GM12878 (cell line): ENCODE results near the gene C5AR2. TPM values are rescaled to one million over a fixed set of nuclear protein-coding genes. Genes with fewer than 3 reads are reported as not detected.
"Not testable (repeated sequence)": the region's sequence is repeated elsewhere in the genome, so short reads cannot be mapped to it uniquely, and the experiment has no call there.

ENCODE experiments used
- ATAC-seq: fragments of 200-7000 bp; cut with Tn5 transposase; 3 replicates; pipeline ENCODE4 v1.9.1; 2020; ENCODE audit warnings: mild to moderate bottlenecking, moderate library complexity
- BruUV-seq: library from RNA; stranded (reverse); fragments of 400-500 nt; replicated peaks from 2 replicates; lab custom pipeline; 2021; lab: Mats Ljungman, UMichigan
- CTCF ChIA-PET: fragments of 300-600 bp; sonication (Branson Sonifier 250); formaldehyde crosslinking; extraction: SDS; loops from one replicate; lab custom pipeline; 2021; ENCODE audit warnings: inconsistent platforms; lab: Yijun Ruan, JAX
- POLR2A ChIA-PET: fragments of 350-600 bp; formaldehyde crosslinking; extraction: SDS; loops from one replicate; lab custom pipeline; 2021; ENCODE audit warnings: inconsistent platforms; lab: Charles Lee
- RAD21 ChIA-PET: fragments of 300-600 bp; sonication (Branson Sonifier 250); formaldehyde crosslinking; loops from one replicate; lab custom pipeline; 2023; ENCODE audit warnings: antibody characterized with exemption; ENCODE audit not compliant: unreplicated experiment; lab: Charles Lee
- SMC1A ChIA-PET: fragments of 300-600 bp; sonication (Branson Sonifier 250); formaldehyde crosslinking; loops from one replicate; lab custom pipeline; 2023; ENCODE audit not compliant: unreplicated experiment, uncharacterized antibody; lab: Charles Lee
- DNase-seq: peaks from one replicate; pipeline ENCODE4 v3.0.0-alpha.2; 2011; ENCODE audit warnings: low read depth, low spot score
- FAIRE-seq: peaks from 3 replicates; lab custom pipeline; 2011; peaks lifted over from hg19 to GRCh38; lab: Jason Lieb, UNC
- H2AFZ ChIP-seq: 2 replicates; pipeline ENCODE4 v1.6.0; 2011; ENCODE audit warnings: low read depth, low read length, control low read depth; ENCODE audit not compliant: control insufficient read depth
- H3K27ac ChIP-seq: 2 replicates; pipeline ENCODE4 v1.5.1; 2011; ENCODE audit warnings: control low read depth; ENCODE audit not compliant: control insufficient read depth, insufficient read depth
- H3K27me3 ChIP-seq, 2 experiments: replicated peaks in 1 of 2; 2 replicates each; pipeline versions ENCODE4 v1.6.0 to v1.6.1; 2011; ENCODE audit warnings: low read length in 1 of 2; ENCODE audit not compliant: control insufficient read depth in 2 of 2, insufficient read depth in 2 of 2
- H3K36me3 ChIP-seq, 2 experiments: 2 replicates each; pipeline ENCODE4 v1.5.1; 2011; ENCODE audit warnings: low read length in 1 of 2; ENCODE audit not compliant: control insufficient read depth in 2 of 2, insufficient read depth in 2 of 2
- H3K4me1 ChIP-seq: 2 replicates; pipeline ENCODE4 v1.6.1; 2011; ENCODE audit warnings: mild to moderate bottlenecking, low read length, moderate library complexity, mixed read lengths; ENCODE audit not compliant: control insufficient read depth, insufficient read depth
- H3K4me2 ChIP-seq: 2 replicates; pipeline ENCODE4 v1.6.0; 2011; ENCODE audit warnings: control low read depth; ENCODE audit not compliant: control insufficient read depth, insufficient read depth
- H3K4me3 ChIP-seq: fragments of 200-600 bp; sonication (generic); 2 replicates; pipeline ENCODE4 v1.5.1; 2016
- H3K79me2 ChIP-seq: 2 replicates; pipeline ENCODE4 v1.6.0; 2011; ENCODE audit warnings: low read length; ENCODE audit not compliant: control insufficient read depth, insufficient read depth
- H3K9ac ChIP-seq: 2 replicates; pipeline ENCODE4 v1.8.0; 2011; ENCODE audit warnings: low read length, control low read depth, mixed read lengths; ENCODE audit not compliant: control insufficient read depth, insufficient read depth
- H3K9me3 ChIP-seq: replicated peaks from 3 replicates; pipeline ENCODE4 v1.5.1; 2011; ENCODE audit warnings: mild to moderate bottlenecking, low read length; ENCODE audit not compliant: control insufficient read depth, insufficient read depth
- H4K20me1 ChIP-seq: 2 replicates; pipeline ENCODE4 v1.6.0; 2011; ENCODE audit not compliant: control insufficient read depth, insufficient read depth
- ETV6 ChIP-seq, 2 experiments: fragments of 450-650 bp in 1 of 2; IDR thresholded peaks in 1 of 2; conservative IDR thresholded peaks in 1 of 2; 2 replicates each; pipeline ENCODE4 v1.6.1; 2014; ENCODE audit warnings: antibody characterized with exemption in 1 of 2, borderline replicate concordance in 1 of 2, low read depth in 1 of 2, mild to moderate bottlenecking in 1 of 2, moderate library complexity in 1 of 2
- JUND ChIP-seq: IDR thresholded peaks from 2 replicates; pipeline ENCODE4 v1.6.1; 2012; ENCODE audit warnings: low read depth, mild to moderate bottlenecking, low read length, improper control_type of control experiment, moderate library complexity
- TCF7 ChIP-seq: IDR thresholded peaks from 2 replicates; pipeline ENCODE4 v1.6.1; 2014; ENCODE audit warnings: antibody characterized with exemption, borderline replicate concordance
- WGBS: methylation state at CpG from one replicate; pipeline ENCODE4 v1.1.6; 2016; ENCODE audit warnings: low lambda C conversion rate; ENCODE audit not compliant: insufficient replicate concordance, insufficient coverage; ENCODE audit errors: missing lambda C conversion rate; 5-methylcytosine and 5-hydroxymethylcytosine counted together
- in situ Hi-C: fragments of 300-500 bp; cut with MboI; formaldehyde crosslinking; loops from 9 replicates; pipeline ENCODE4 v1.14.3; 2018; ENCODE audit warnings: mixed read lengths
- intact Hi-C: fragments of 100-400 bp; cut with micrococcal nuclease; formaldehyde crosslinking; loops from one replicate; pipeline ENCODE4 v1.14.2; 2022; ENCODE audit not compliant: unreplicated experiment
- polyA plus RNA-seq, 11 experiments: library from polyadenylated mRNA; depleted of rRNA in 4 of 11; unstranded in 6 of 11; stranded (reverse) in 5 of 11; fragments of >200 nt; fragmentation: Nextera tagmentation in 4 of 11; fragmentation: Illumina TruSeq in 1 of 11; extraction: Ambion mirVana in 4 of 11; extraction: Trizol in 1 of 11; gene quantifications; 1 replicate in 1 of 11; 2 replicates in 10 of 11; pipeline versions ENCODE4 v1.2.1 to v1.2.3, GENCODE V29; 2011 to 2016; ENCODE audit warnings: inconsistent platforms in 2 of 11, missing spikeins in 2 of 11, low read depth in 1 of 11
- total RNA-seq, 4 experiments: library from RNA; depleted of rRNA in 3 of 4; stranded (reverse); fragments of >200 nt in 3 of 4; fragmentation: Illumina TruSeq in 1 of 4; extraction: Trizol in 1 of 4; gene quantifications; 2 replicates each; pipeline versions ENCODE4 v1.2.1 to v1.2.3, GENCODE V29; 2013 to 2021
- TF ChIP-seq, protein P1 (sequence below): fragments of 450-650 bp; IDR thresholded peaks from 2 replicates; pipeline ENCODE4 v1.6.1; 2017; ENCODE audit warnings: low read depth, mild to moderate bottlenecking, moderate library complexity

The C5AR2 gene
- total and polyA plus RNA-seq, 10 of the 15 experiments (the other 5 are each of a cell fraction or from before 2014, with no cell fraction given), result 0.01 TPM; not detected in 9

DNA sequence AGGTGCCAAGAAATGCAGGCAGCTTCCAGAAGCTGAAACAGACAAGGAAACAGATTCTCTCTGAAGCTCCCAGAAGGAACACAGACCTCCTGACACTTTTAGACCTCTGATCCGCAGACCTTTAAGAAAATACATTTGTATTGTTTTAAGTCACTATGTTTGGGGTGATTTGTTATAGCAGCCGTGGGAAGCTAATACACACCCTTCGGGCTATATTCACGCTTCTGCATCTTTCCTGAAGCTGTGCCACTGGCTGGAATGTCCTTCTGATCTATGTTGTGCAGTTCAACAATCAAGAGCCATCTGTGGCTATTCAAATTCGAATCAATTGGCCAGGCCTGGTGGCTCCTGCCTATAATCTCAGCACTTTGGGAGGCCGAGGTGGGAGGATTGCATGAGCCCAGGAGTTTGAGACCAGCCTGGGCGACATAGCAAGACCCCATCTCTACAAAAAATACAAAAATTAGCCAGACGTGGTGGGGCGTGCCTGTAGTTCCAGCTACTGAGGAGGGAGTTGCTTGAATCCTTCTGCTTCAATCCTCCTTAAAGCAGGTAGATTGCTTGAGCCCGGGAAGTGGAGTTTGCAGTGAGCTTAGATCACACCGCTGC is 11.3 kb downstream of the C5AR2 start (continued):
- TF ChIP-seq, protein P1, sequence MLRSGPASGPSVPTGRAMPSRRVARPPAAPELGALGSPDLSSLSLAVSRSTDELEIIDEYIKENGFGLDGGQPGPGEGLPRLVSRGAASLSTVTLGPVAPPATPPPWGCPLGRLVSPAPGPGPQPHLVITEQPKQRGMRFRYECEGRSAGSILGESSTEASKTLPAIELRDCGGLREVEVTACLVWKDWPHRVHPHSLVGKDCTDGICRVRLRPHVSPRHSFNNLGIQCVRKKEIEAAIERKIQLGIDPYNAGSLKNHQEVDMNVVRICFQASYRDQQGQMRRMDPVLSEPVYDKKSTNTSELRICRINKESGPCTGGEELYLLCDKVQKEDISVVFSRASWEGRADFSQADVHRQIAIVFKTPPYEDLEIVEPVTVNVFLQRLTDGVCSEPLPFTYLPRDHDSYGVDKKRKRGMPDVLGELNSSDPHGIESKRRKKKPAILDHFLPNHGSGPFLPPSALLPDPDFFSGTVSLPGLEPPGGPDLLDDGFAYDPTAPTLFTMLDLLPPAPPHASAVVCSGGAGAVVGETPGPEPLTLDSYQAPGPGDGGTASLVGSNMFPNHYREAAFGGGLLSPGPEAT, result no peak
- TF ChIP-seq TCF7 (no peak), JUND (no peak)
- TF ChIP-seq, all 136 proteins: peak for 0

DNA sequence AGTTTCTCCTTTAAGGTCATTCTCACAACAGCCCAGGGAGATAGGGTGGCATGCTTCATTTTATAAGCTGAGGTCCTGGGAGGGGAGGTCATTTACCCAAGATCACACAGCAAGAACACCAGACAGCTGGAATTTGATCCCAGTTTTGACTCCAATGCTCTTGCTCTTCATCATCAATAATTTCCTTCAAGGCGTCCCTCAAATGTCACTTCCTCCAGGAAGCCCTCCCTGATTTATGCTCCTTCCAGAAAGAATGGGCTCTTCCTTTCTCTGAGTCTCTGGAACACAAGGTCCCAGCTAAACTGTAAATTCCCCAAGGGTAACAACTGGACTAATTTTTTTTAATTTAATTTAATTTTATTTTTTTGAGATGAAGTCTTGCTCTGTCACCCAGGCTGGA is 12.4 kb downstream of the C5AR2 start:
- no peaks in the 10 kb centered on the region for H4K20me1 ChIP-seq
- intact Hi-C loops (no loop called here), in situ Hi-C loops (no loop called here)
- DNase-seq (no peak), ATAC-seq (no peak), FAIRE-seq (no peak)
- POLR2A ChIA-PET, result no interaction called here
- H3K79me2 ChIP-seq, result peaks cover 1% of the 10 kb centered on the region
- H2AFZ ChIP-seq, result no peak overlapping the region
- H3K9ac ChIP-seq, result no peak overlapping the region
- BruUV-seq, result no TSS peak
- no peaks in the 10 kb centered on the region for H3K27me3 ChIP-seq
- H3K9me3 ChIP-seq, result no peaks in the 10 kb centered on the region
- no peaks in the 10 kb centered on the region for H3K36me3 ChIP-seq
- H3K4me2 ChIP-seq, result no peak overlapping the region
- CTCF ChIA-PET, result interaction anchor here (1.7 kb wide), 1 partner anchor 9 kb away, joined by 3 read pairs; no protein-coding TSS in a partner anchor
- H3K4me1 ChIP-seq, result peaks cover 4% of the 10 kb centered on the region; the same call in 1 of the 2 replicates
- 67% methylated on average over 1 of the region's 1 CpG for WGBS
- no peak overlapping the region for H3K27ac ChIP-seq
- SMC1A ChIA-PET, result no interaction called here
- no peak for TF ChIP-seq ETV6 (conservative IDR thresholded peaks at IDR 0.05 in 1 of 2, IDR thresholded peaks at IDR 0.05 in 1 of 2; ENCODE audit: borderline replicate concordance in 1 of 2, low read depth in 1 of 2)
- RAD21 ChIA-PET, result no interaction called here
- no peak overlapping the region for H3K4me3 ChIP-seq

DNA sequence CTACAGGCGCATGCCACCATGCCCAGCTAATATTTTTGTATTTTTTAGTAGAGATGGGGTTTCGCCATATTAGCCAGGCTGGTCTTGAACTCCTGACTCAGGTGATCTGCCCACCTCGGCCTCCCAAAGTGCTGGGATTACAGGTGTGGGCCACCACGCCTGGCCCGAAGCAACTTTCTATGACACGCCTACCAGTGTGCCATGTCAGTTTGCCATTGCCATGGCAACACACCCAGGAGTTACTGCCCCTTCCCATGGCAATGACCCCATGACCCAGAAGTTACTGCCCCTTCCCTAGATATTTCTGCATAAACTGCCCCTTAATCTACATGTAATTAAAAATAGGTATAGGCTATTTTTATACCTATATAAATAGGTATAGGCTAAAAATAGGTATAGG is 14.0 kb downstream of the C5AR2 start:
- 50% methylated on average over 6 of the region's 6 CpGs for WGBS
- peaks cover 14% of the 10 kb centered on the region for H3K79me2 ChIP-seq
- ChIA-PET CTCF (interaction anchor here (1.2 kb wide), 1 partner anchor 46 kb away, joined by 3 read pairs; no protein-coding TSS in a partner anchor), SMC1A (interaction anchor here (0.7 to 1.2 kb wide), 2 partner anchors 30 to 70 kb away, joined by 3 to 4 read pairs; no protein-coding TSS in a partner anchor)
- H3K9me3 ChIP-seq, H3K4me1 ChIP-seq, H3K4me2 ChIP-seq, H3K9ac ChIP-seq, H3K4me3 ChIP-seq, H2AFZ ChIP-seq, H4K20me1 ChIP-seq, FAIRE-seq, POLR2A ChIA-PET, ATAC-seq, BruUV-seq, H3K27me3 ChIP-seq, H3K36me3 ChIP-seq, RAD21 ChIA-PET, DNase-seq, in situ Hi-C loops, H3K27ac ChIP-seq: not testable (repeated sequence)
- intact Hi-C loops, result loop anchor here (5.0 kb wide), 1 partner anchor 46 kb away; no protein-coding TSS in a partner anchor
